DND-41 (cell line): ENCODE results near the gene PRKCA.

ENCODE experiments used
- CTCF ChIP-seq: IDR thresholded peaks from 2 replicates; pipeline ENCODE4 v1.5.1; 2012; ENCODE audit warnings: borderline replicate concordance, low read length, moderate library complexity, mild to moderate bottlenecking; ENCODE audit not compliant: poor library complexity, severe bottlenecking; ENCODE audit errors: extremely low read depth
- EZH2 ChIP-seq: IDR thresholded peaks from 3 replicates; pipeline ENCODE4 v1.6.1; 2012; ENCODE audit warnings: borderline replicate concordance, low read depth, mild to moderate bottlenecking, moderate library complexity, low read length, inconsistent platforms; ENCODE audit not compliant: severe bottlenecking

- TF ChIP-seq CTCF (no peak), EZH2 (no peak)
Observed at GRCh38 chr17:66337268-66337667, 34.9 kb downstream of the PRKCA start.
